A549 (cell line): ENCODE data around the gene SMIM8.

ENCODE experiments used
- CBX8 ChIP-seq: fragments of 200-600 bp; sonication (generic); IDR thresholded peaks from 2 replicates; pipeline ENCODE4 v1.6.1; 2016
- EP300 ChIP-seq, 2 experiments: fragments of >200 bp; sonication (Bioruptor Twin); formaldehyde crosslinking; IDR thresholded peaks; 2 replicates in 1 of 2; 3 replicates in 1 of 2; pipeline ENCODE4 v1.6.1; 2016 to 2017
- HOXB5 ChIP-seq: fragments of 250-450 bp; sonication (Bioruptor Pico); IDR thresholded peaks from 2 replicates; pipeline ENCODE4 v1.5.0; 2020; ENCODE audit warnings: mild to moderate bottlenecking, moderate library complexity
- ZFP36 ChIP-seq: fragments of 450-650 bp; IDR thresholded peaks from 2 replicates; pipeline ENCODE4 v1.6.1; 2014; ENCODE audit warnings: borderline replicate concordance; ENCODE audit not compliant: partially characterized antibody
- TF ChIP-seq, protein P1 (sequence below): fragments of >200 bp; sonication (Bioruptor Twin); formaldehyde crosslinking; IDR thresholded peaks from 3 replicates; pipeline ENCODE4 v1.5.1; 2016
- TF ChIP-seq, protein P2 (sequence below): fragments of 200-600 bp; sonication (generic); IDR thresholded peaks from 2 replicates; pipeline ENCODE4 v1.6.1; 2016; ENCODE audit warnings: antibody characterized with exemption, mild to moderate bottlenecking, moderate library complexity

DNA sequence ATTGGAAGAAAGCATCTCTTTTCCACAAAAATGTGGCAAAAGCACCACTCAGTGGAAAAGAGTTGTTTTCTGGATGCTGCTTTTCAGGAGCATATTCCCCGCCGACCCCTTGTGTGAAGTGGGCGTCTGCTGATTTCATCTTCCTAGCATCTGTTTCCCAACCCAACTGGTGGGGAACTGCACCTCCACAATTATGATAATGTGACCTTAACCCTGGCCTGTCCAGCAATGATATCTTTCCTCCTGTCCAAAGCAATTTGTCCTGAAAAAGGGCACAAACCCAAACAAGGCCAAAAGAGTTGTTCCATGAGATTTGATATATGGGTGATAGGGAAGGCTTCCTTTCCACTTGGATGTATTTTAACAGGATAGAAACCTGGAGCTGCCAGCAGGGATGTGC, 7.3 kb upstream of the SMIM8 start:
- TF ChIP-seq, protein P1, sequence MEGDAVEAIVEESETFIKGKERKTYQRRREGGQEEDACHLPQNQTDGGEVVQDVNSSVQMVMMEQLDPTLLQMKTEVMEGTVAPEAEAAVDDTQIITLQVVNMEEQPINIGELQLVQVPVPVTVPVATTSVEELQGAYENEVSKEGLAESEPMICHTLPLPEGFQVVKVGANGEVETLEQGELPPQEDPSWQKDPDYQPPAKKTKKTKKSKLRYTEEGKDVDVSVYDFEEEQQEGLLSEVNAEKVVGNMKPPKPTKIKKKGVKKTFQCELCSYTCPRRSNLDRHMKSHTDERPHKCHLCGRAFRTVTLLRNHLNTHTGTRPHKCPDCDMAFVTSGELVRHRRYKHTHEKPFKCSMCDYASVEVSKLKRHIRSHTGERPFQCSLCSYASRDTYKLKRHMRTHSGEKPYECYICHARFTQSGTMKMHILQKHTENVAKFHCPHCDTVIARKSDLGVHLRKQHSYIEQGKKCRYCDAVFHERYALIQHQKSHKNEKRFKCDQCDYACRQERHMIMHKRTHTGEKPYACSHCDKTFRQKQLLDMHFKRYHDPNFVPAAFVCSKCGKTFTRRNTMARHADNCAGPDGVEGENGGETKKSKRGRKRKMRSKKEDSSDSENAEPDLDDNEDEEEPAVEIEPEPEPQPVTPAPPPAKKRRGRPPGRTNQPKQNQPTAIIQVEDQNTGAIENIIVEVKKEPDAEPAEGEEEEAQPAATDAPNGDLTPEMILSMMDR = no peak
- TF ChIP-seq ZFP36 (no peak), EP300 (IDR thresholded peaks at IDR 0.05) (no peak), HOXB5 (CRISPR knock-in tag) (no peak), CBX8 (no peak)
- TF ChIP-seq, protein P2, sequence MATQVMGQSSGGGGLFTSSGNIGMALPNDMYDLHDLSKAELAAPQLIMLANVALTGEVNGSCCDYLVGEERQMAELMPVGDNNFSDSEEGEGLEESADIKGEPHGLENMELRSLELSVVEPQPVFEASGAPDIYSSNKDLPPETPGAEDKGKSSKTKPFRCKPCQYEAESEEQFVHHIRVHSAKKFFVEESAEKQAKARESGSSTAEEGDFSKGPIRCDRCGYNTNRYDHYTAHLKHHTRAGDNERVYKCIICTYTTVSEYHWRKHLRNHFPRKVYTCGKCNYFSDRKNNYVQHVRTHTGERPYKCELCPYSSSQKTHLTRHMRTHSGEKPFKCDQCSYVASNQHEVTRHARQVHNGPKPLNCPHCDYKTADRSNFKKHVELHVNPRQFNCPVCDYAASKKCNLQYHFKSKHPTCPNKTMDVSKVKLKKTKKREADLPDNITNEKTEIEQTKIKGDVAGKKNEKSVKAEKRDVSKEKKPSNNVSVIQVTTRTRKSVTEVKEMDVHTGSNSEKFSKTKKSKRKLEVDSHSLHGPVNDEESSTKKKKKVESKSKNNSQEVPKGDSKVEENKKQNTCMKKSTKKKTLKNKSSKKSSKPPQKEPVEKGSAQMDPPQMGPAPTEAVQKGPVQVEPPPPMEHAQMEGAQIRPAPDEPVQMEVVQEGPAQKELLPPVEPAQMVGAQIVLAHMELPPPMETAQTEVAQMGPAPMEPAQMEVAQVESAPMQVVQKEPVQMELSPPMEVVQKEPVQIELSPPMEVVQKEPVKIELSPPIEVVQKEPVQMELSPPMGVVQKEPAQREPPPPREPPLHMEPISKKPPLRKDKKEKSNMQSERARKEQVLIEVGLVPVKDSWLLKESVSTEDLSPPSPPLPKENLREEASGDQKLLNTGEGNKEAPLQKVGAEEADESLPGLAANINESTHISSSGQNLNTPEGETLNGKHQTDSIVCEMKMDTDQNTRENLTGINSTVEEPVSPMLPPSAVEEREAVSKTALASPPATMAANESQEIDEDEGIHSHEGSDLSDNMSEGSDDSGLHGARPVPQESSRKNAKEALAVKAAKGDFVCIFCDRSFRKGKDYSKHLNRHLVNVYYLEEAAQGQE = no peak
